RWPE1 (cell line): ENCODE measurements around the gene GDPGP1.
A peak's percentile ranks its signal among the peaks of the same experiment; 100 is the strongest.

Experiments
- CTCF ChIA-PET: fragments of 350-600 bp; sonication (Branson Sonifier 250); formaldehyde crosslinking; extraction: SDS; loops from one replicate; lab custom pipeline; 2021; lab: Yijun Ruan, JAX
- POLR2A ChIA-PET: fragments of 400-600 bp; formaldehyde crosslinking; extraction: SDS; loops from one replicate; lab custom pipeline; 2020; ENCODE audit warnings: antibody characterized with exemption; ENCODE audit not compliant: low non-redundant PET; lab: Yijun Ruan, JAX
- DNase-seq: peaks from one replicate; pipeline ENCODE4 v3.0.0; 2012; ENCODE audit warnings: low spot score
- H3K27ac ChIP-seq: fragments of 450-650 bp; 2 replicates; pipeline ENCODE4 v1.5.1; 2017
- CTCF ChIP-seq: fragments of 450-650 bp; conservative IDR thresholded peaks from 2 replicates; pipeline ENCODE4 v1.5.1; 2017; ENCODE audit warnings: low read depth, mild to moderate bottlenecking

The GDPGP1 gene

GRCh38 chr15:90222547-90222946, 11.5 kb upstream of the GDPGP1 start:
- ChIA-PET POLR2A (interaction anchor here (0.6 kb wide), 2 partner anchors 49 to 61 kb away, joined by 3 to 11 read pairs; no protein-coding TSS in a partner anchor), CTCF (interaction anchor here (0.6 to 0.9 kb wide), 2 partner anchors 8 to 81 kb away, joined by 3 read pairs; no protein-coding TSS in a partner anchor)
- H3K27ac ChIP-seq: peak overlapping the region; percentile 73
- no peak for TF ChIP-seq CTCF
- DNase-seq: no peak

DNA sequence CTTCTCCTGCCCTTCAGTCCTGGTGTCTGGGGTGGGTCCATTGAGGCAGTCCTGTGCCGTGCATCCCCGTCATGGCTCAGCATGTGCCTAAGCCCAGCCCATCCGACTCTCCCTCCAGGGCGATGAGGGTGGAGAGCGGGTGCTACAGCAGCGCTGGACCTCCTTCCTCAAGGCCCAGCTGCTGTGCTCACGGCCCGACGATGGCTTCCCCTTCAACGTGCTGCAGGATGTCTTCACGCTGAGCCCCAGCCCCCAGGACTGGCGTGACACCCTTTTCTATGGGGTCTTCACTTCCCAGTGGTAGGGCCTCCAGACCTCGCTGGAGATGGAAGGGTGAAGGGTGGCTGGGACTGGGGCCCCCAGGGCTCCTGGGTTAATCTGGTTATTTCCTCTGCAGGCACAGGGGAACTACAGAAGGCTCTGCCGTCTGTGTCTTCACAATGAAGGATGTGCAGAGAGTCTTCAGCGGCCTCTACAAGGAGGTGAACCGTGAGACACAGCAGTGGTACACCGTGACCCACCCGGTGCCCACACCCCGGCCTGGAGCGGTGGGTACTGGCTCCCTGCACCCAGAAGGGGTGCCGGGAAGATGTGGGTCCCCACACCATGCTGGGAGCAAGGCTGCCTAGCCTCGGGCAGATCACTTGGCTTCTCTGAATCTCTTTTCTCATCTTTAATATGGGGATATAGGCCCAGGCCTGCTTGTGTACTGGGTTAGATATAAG, 10.4 kb upstream of the GDPGP1 start:
- peak overlapping the region; percentile 60 for H3K27ac ChIP-seq
- ChIA-PET CTCF (no interaction called here), POLR2A (no interaction called here)
- no peak for DNase-seq
- no peak for TF ChIP-seq CTCF

- peak overlapping the region; percentile 60 for H3K27ac ChIP-seq
- DNase-seq: no peak
- no peak for TF ChIP-seq CTCF
- ChIA-PET CTCF (no interaction called here), POLR2A (no interaction called here)
Measured at GRCh38 chr15:90225047-90225446, 9.0 kb upstream of the GDPGP1 start.

- peak overlapping the region; percentile 60 for H3K27ac ChIP-seq
- CTCF ChIA-PET: interaction anchor here (0.6 kb wide), 1 partner anchor 14 kb away, joined by 3 read pairs; no protein-coding TSS in a partner anchor
- no peak for DNase-seq
- TF ChIP-seq CTCF: no peak
- POLR2A ChIA-PET: no interaction called here
Measured at GRCh38 chr15:90225504-90226234, 8.3 kb upstream of the GDPGP1 start.

DNA sequence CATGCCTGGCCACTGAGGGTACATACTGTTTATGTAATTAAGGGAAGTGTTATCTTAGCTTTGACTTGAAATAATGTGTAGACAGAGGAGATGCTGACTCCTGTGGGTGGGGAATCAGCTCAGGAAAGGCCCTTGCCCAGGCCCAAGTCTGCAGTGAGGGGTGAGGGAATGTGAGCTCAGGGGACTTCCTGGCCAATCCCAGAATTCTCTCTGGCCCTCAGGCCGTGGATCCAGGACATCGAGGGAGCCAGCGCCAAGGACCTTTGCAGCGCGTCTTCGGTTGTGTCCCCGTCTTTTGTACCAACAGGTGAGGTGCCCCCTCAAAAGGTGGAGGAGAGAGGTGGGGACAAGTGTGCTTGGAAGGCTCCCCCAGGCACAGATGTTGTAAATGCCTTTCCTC, 6.7 kb upstream of the GDPGP1 start:
- DNase-seq: no peak
- ChIA-PET POLR2A (no interaction called here), CTCF (interaction anchor here (0.6 to 0.7 kb wide), 2 partner anchors 65 to 73 kb away, joined by 3 to 5 read pairs; no protein-coding TSS in a partner anchor)
- no peak for TF ChIP-seq CTCF
- peak overlapping the region; percentile 94 for H3K27ac ChIP-seq
